Mononuclear cell (primary cell): ENCODE measurements around the gene IGSF21. TPM values are rescaled to one million over a fixed set of nuclear protein-coding genes. Genes with fewer than 3 reads are reported as not detected.
"Not testable (repeated sequence)": the region's sequence is repeated elsewhere in the genome, so short reads cannot be mapped to it uniquely, and the experiment has no call there.

ENCODE experiments used
- H3K27me3 ChIP-seq: 2 replicates; pipeline ENCODE4 v1.6.0; 2011; ENCODE audit warnings: low read length, control low read depth; ENCODE audit not compliant: insufficient read depth
- H3K4me1 ChIP-seq: 2 replicates; pipeline ENCODE4 v1.5.1; 2011; ENCODE audit warnings: mild to moderate bottlenecking, low read length, control low read depth; ENCODE audit not compliant: insufficient read depth
- H3K4me3 ChIP-seq: 2 replicates; pipeline ENCODE4 v1.5.1; 2011; ENCODE audit warnings: mild to moderate bottlenecking, low read length, moderate library complexity
- H3K9me3 ChIP-seq: 2 replicates; pipeline ENCODE4 v1.5.1; 2011; ENCODE audit warnings: low read depth, mild to moderate bottlenecking, control low read depth, low read length
- total RNA-seq: library from RNA; depleted of rRNA; stranded (reverse); fragments of >200 nt; gene quantifications from one replicate; pipeline ENCODE4 v1.2.3, GENCODE V29; 2012

IGSF21 gene
- total RNA-seq, 1 donor, result not detected

DNA sequence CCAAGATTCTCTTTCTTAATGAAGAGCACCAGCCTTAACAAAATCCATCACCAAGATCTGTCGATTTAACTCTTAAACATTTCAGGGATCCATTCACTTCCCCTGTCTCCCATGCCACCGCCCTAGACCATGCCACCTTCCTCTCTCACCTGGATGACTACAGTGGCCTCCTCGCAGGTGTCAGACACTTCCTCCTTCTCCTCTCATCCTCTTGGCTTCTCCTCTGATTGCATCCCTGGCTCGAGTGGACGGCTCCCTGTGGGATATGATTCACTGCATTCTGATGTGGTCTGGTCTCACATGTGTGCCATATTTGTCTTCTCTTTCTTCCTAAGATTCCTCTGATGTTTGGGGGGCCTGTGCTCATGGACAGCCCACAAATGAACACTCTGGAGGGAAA is 306.7 kb downstream of the IGSF21 start:
- no peaks in the 10 kb centered on the region for H3K9me3 ChIP-seq
- H3K4me1 ChIP-seq, result no peaks in the 10 kb centered on the region
- H3K27me3 ChIP-seq, result no peaks in the 10 kb centered on the region
- no peak overlapping the region for H3K4me3 ChIP-seq

DNA sequence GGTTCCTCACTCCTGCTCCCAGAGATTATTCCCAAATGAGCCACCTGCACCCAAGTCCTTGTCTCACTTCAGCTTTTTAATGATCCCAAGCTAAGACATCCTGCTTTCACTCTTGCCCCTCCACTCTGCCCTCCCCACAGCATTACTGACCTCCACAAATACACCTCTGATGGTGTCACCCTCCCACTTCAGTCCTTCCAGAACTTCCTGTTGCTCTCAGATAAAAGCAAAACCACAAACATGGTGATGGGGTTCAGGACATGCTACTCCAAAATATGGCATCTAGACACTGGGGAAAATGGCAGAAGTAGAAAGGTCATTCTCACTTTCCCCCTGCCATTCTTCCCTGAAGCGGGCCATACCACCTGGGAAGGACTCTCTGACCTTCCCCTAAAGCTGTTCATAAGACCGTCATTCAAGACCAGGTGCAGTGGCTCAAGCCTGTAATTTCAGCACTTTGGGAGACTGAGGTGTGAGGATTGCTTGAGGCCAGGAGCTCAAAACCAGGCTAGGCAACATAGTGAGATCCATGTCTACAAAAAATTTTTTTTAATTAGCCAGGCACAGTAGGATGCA is 307.4 kb downstream of the IGSF21 start:
- Histone ChIP-seq H3K4me1 (no peaks in the 10 kb centered on the region), H3K4me3 (no peak overlapping the region)

DNA sequence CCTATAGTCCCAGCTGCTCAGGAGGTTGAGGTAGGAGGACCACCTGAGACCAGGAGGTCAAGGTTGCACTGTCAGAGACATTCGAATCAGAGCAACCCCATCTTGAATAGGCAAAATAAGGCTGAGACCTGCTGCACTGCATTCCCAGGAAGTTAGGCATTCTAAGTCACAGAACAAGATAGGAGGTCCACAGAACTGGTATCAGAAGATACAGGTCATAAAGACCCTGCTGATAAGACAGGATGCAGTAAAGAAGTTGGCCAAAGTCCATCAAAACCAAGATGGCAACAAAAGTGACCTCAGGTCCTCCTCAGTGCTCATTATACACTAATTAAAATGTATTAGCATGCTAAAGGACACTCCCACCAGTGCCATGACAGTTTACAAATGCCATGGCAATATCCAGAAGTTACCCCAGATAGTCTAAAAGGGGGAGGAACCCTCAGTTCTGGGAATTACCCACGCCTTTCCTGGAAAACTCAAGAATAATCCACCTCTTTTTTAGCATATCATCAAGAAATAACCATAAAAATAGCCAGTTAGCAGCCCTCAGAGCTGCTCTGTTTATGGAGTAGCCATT is 307.9 kb downstream of the IGSF21 start:
- Histone ChIP-seq H3K9me3 (no peaks in the 10 kb centered on the region), H3K27me3 (no peaks in the 10 kb centered on the region), H3K4me3 (no peak overlapping the region), H3K4me1 (no peaks in the 10 kb centered on the region)

More for the DNA sequence above, 307.4 kb downstream of the IGSF21 start:
- Histone ChIP-seq H3K27me3 (no peaks in the 10 kb centered on the region), H3K9me3 (no peaks in the 10 kb centered on the region)

DNA sequence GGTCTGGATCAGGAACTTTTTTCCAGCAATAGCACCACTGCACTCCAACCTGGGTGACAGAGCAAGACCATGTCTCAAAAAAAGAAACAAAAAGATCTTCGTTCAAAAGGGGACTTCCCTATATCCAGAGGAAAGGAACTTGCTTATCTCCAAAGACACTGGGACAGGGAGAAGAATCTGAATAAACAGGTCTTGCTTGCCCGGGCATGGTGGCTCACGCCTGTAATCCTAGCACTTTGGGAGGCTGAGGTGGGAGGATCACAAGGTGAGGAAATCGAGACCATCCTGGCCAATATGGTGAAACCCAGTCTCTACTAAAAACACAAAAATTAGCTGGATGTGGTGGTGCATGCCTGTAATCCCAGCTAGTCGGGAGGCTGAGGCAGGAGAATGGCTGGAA is 308.5 kb downstream of the IGSF21 start:
- H3K9me3 ChIP-seq, H3K4me1 ChIP-seq, H3K27me3 ChIP-seq, H3K4me3 ChIP-seq: not testable (repeated sequence)

DNA sequence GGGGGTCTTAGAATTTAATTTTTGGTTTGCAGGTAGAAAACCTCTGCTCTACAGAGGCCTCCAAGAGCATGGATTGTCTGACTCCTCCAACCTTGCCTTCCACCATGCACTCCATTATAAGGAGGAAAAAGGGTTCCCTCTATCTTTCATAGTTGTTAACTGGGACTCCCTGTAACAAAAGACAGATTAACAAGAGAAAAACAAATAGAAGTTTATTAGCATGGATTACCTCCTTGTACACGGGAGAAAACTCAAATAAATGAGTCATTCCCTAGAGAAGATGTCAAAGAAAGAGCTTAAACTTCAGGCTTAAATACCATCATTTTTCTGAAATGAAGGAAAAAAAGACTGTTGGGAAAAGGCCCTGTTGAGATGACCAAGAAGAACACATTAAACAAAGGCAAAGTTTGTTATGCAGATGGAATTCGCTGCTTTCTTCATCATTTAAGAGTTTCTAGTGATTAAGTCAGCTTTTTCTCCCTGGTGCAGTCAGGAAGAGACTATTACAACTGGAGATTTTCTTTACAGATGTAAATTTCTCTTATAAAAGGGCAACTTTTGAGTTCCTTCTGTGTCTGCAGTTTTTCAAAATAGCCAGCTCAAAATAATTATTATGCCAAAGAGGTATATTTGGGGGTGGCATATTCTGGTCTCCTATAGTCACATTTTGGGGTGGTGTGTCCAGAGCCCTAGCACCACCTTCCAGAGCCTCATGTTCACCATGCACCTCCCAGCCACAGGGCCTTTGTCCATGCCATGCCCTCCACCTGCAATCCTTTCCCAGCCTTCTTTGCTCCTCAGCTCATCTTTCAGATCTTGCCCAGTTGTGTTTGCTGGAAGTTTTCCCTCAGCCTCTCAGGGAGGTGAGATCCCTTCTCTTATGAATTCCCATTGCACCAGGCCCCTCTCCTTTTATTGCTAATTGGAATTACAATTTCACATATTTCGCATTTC is 310.0 kb downstream of the IGSF21 start:
- Histone ChIP-seq H3K27me3 (no peaks in the 10 kb centered on the region), H3K9me3 (no peaks in the 10 kb centered on the region), H3K4me1 (no peaks in the 10 kb centered on the region), H3K4me3 (no peak overlapping the region)

DNA sequence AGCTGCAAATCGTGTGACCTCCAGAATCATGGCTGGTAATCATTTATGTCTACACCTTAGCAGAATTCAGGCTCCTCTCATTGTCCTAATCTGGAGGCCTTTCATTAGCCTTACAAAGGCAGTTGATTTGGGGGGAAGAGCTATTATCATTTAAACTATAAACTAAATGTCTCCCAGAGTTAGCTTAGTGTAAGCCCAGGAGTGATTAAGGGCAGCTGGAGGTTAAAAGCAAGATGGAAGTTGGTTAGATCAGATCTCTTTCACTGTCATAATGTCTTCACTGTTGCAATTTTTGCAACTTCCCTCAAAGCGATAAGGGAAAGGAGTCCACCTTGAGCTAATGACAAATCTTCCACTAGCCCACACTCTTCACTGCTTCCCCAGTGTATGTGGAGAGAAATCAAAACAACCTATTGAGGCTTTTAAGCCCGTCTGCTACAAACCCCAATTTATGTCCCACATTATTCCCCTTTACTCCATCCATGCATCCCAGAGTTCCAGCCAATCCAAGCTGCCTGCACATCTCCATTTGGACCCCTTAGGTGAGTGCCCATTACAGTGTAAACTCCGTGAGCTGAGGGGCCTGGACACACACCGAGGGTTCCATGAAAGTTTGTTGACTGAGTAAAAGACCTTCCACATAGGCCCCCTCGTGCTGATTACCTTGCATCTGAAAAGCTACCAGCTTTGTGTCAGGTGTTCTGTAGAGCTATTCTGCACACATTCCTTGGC is 311.7 kb downstream of the IGSF21 start:
- Histone ChIP-seq H3K27me3 (no peaks in the 10 kb centered on the region), H3K4me1 (no peaks in the 10 kb centered on the region), H3K4me3 (no peak overlapping the region), H3K9me3 (no peaks in the 10 kb centered on the region)

DNA sequence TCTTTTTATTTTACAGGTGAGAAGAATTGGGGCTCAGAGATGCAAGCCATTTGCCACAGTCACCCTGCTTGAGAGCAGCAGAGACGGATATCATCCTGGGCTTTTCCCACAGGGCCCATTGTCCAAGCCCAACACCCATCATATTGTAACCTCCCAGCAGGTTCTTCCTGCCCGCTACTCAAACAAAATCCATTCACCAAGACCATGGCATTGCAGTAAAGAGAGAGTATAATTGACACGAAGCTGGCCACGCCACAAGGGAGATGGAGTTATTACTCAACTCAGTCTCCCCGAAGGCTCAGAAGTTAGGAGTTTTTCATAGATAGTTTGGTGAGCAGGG is 312.2 kb downstream of the IGSF21 start:
- Histone ChIP-seq H3K4me1 (no peaks in the 10 kb centered on the region), H3K9me3 (no peaks in the 10 kb centered on the region), H3K4me3 (no peak overlapping the region), H3K27me3 (no peaks in the 10 kb centered on the region)

DNA sequence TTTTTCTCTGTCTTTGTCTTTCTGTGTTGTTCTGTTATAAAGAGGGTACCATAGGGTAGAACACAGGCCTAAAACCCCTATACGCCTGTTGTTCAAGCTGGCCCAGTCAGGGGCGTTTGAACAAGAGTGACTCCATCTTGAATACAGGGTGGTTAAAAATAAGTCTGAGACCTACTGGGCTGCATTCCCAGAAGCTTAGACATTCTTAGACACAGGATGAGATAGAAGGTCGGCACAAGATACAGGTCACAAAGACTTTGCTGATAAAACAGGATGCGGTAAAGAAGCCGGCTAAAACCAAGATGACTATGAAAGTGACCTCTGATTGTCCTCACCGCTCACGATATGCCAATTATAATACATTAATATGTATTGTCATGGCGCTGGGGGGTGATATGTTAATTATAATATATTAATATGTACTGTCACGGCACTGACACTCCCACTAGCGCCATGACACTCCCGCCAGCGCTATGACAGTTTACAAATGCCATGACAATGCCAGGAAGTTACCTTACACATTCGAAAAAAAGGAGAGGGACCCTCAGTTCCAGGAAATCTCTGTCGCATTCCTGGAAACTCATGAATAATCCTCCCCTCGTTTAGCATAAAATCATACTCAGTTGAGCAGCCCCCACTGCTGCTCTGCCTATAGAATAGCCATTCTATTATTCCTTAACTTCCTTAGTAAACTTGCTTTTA is 314.6 kb downstream of the IGSF21 start:
- H3K4me1 ChIP-seq, result no peaks in the 10 kb centered on the region
- H3K9me3 ChIP-seq, result no peaks in the 10 kb centered on the region
- H3K27me3 ChIP-seq, result no peaks in the 10 kb centered on the region
- H3K4me3 ChIP-seq, result no peak overlapping the region

DNA sequence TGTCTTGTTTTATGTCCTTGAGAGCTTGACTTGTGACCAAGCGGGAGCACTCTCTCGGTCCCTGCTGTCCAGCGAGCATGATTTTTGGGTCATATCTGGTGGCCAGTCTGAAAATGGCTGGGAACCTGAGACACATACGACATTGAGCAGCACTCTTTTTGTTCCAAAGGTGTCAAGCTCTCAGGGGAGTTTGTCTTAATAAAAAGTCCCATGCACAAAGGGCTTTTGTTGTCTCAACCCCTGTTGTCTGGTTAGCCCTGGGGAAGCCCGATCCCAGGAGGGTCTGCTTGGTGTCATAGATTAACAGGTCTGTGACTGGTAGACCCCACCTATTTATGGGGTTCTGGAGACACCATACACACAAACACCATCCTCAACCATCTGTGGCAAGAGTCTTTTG is 315.4 kb downstream of the IGSF21 start:
- Histone ChIP-seq H3K27me3 (no peaks in the 10 kb centered on the region), H3K9me3 (no peaks in the 10 kb centered on the region), H3K4me3 (no peak overlapping the region), H3K4me1 (no peaks in the 10 kb centered on the region)

DNA sequence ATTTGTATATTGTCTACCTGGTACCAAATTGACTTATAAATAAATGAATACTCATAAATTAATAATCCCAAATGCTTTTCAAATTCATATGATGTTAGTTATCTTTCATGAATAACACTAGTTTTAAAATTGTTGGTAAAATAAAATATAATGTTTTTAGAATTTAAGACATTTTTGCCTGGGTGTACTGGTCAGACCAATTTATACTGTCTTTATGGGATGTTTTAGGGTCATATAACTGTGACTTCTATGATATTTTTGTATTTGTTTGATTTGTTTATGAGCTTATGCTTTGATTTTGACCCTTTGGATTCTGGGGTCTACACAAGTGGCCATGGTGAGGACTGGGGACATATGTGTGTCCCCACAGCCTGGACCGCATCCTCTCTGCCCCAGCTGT is 319.0 kb downstream of the IGSF21 start:
- Histone ChIP-seq H3K4me3 (no peak overlapping the region), H3K27me3 (peaks cover 3% of the 10 kb centered on the region), H3K9me3 (no peaks in the 10 kb centered on the region), H3K4me1 (no peaks in the 10 kb centered on the region)
